K562 (cell line): Measurements from ENCODE around the gene MORC1. TPM values are rescaled to one million over a fixed set of nuclear protein-coding genes. Genes with fewer than 3 reads are reported as not detected.

Experiments
- ATAC-seq: fragments of 200-7000 bp; cut with Tn5 transposase; 3 replicates; pipeline ENCODE4 v1.9.1; 2020; ENCODE audit warnings: moderate library complexity
- BruUV-seq: library from RNA; stranded (reverse); fragments of 400-500 nt; replicated peaks from 2 replicates; lab custom pipeline; 2021; lab: Mats Ljungman, UMichigan
- CTCF ChIA-PET: fragments of 300-600 bp; formaldehyde crosslinking; extraction: SDS; loops from one replicate; lab custom pipeline; 2021; ENCODE audit warnings: low intra/inter-chr PET ratio; lab: Yijun Ruan, JAX
- POLR2A ChIA-PET: fragments of 300-600, 350-650 bp; sonication (Branson Sonifier 250); formaldehyde crosslinking; extraction: SDS; loops from one replicate; lab custom pipeline; 2021; ENCODE audit warnings: antibody characterized with exemption, inconsistent platforms; lab: Yijun Ruan, JAX
- DNase-seq, 4 experiments: peaks; one replicate each; pipeline versions ENCODE4 v3.0.0 to v3.0.0-alpha.2; 2011 to 2018; ENCODE audit warnings: low spot score in 3 of 4, mixed read lengths in 3 of 4; ENCODE audit errors: extremely low read depth in 1 of 4
- FAIRE-seq: peaks from 2 replicates; lab custom pipeline; 2011; peaks lifted over from hg19 to GRCh38; lab: Jason Lieb, UNC
- H2AFZ ChIP-seq: 2 replicates; pipeline ENCODE4 v1.6.0; 2011; ENCODE audit warnings: low read depth, low read length, control low read depth, inconsistent platforms
- H3K27ac ChIP-seq: fragments of 200-600 bp; 3 replicates; pipeline ENCODE4 v1.8.0; 2011; ENCODE audit warnings: low read depth, mild to moderate bottlenecking, control low read depth, inconsistent platforms, low read length, moderate library complexity, mixed read lengths; ENCODE audit errors: extremely low read depth
- H3K27me3 ChIP-seq, 2 experiments: fragments of 300-600 bp in 1 of 2; 2 replicates in 1 of 2; 3 replicates in 1 of 2; pipeline versions ENCODE4 v1.6.0 to v1.8.0; 2011; ENCODE audit warnings: inconsistent platforms in 2 of 2, low read length in 2 of 2, mild to moderate bottlenecking in 1 of 2, mixed read lengths in 1 of 2, moderate library complexity in 1 of 2; ENCODE audit not compliant: control insufficient read depth in 2 of 2, insufficient read depth in 2 of 2
- H3K36me3 ChIP-seq: fragments of 300-600 bp; 3 replicates; pipeline ENCODE4 v1.8.0; 2011; ENCODE audit warnings: mild to moderate bottlenecking, low read length, inconsistent platforms; ENCODE audit not compliant: control insufficient read depth, insufficient read depth
- H3K4me1 ChIP-seq, 2 experiments: fragments of 200-600 bp in 1 of 2; replicated peaks in 1 of 2; 2 replicates in 1 of 2; 3 replicates in 1 of 2; pipeline versions ENCODE4 v1.5.1 to v1.8.0; 2011; ENCODE audit warnings: inconsistent platforms in 2 of 2, low read length in 2 of 2, mild to moderate bottlenecking in 1 of 2, mixed read lengths in 1 of 2, moderate library complexity in 1 of 2; ENCODE audit not compliant: control insufficient read depth in 2 of 2, insufficient read depth in 2 of 2
- H3K4me2 ChIP-seq: 2 replicates; pipeline ENCODE4 v1.6.1; 2011; ENCODE audit warnings: low read length, control low read depth, inconsistent platforms, mixed read lengths; ENCODE audit not compliant: insufficient read depth
- H3K4me3 ChIP-seq: fragments of 200-600 bp; sonication (generic), shearing (Covaris generic); 2 replicates; pipeline ENCODE4 v1.5.1; 2016; ENCODE audit warnings: control low read depth, inconsistent platforms
- H3K79me2 ChIP-seq: fragments of 200-600 bp; 3 replicates; pipeline ENCODE4 v1.8.0; 2011; ENCODE audit warnings: low read length, inconsistent platforms; ENCODE audit not compliant: control insufficient read depth, insufficient read depth
- H3K9ac ChIP-seq, 2 experiments: 2 replicates each; pipeline versions ENCODE4 v1.6.0 to v1.6.1; 2011; ENCODE audit warnings: low read depth in 2 of 2, low read length in 2 of 2, control low read depth in 1 of 2, inconsistent platforms in 1 of 2, mild to moderate bottlenecking in 1 of 2, mixed read lengths in 1 of 2; ENCODE audit not compliant: insufficient read depth in 1 of 2
- H3K9me1 ChIP-seq: one replicate; pipeline ENCODE4 v1.6.0; 2011; ENCODE audit warnings: inconsistent platforms, mild to moderate bottlenecking, low read length, moderate library complexity; ENCODE audit not compliant: control insufficient read depth, insufficient read depth
- H3K9me3 ChIP-seq: replicated peaks from 2 replicates; pipeline ENCODE4 v1.5.1; 2011; ENCODE audit warnings: low read depth, low read length, inconsistent platforms; ENCODE audit not compliant: control insufficient read depth, insufficient read depth
- H4K20me1 ChIP-seq: replicated peaks from 2 replicates; pipeline ENCODE4 v1.6.1; 2011; ENCODE audit warnings: low read length, inconsistent platforms, mixed read lengths; ENCODE audit not compliant: control insufficient read depth, insufficient read depth
- CBX8 ChIP-seq: fragments of 200-600 bp; sonication (generic); IDR thresholded peaks from 2 replicates; pipeline ENCODE4 v1.6.1; 2012; ENCODE audit warnings: borderline replicate concordance, mixed run types, low read depth, mild to moderate bottlenecking, moderate library complexity, mixed read lengths, low read length, control low read depth, inconsistent platforms; ENCODE audit not compliant: poor library complexity, severe bottlenecking; ENCODE audit errors: extremely low read depth
- CC2D1A ChIP-seq: fragments of 450-650 bp; IDR thresholded peaks from 2 replicates; pipeline ENCODE4 v1.6.1; 2017; ENCODE audit warnings: mild to moderate bottlenecking
- EP300 ChIP-seq: IDR thresholded peaks from 2 replicates; pipeline ENCODE4 v1.6.1; 2012; ENCODE audit warnings: low read length, improper control_type of control experiment
- FOXJ3 ChIP-seq: sonication (generic); formaldehyde crosslinking; IDR thresholded peaks from 2 replicates; pipeline ENCODE4 v1.4.0; 2020; ENCODE audit warnings: mild to moderate bottlenecking, missing genetic modification reagents
- MBD2 ChIP-seq: sonication (generic); IDR thresholded peaks from 2 replicates; pipeline ENCODE4 v1.6.1; 2016; ENCODE audit warnings: low read depth, borderline replicate concordance
- MCM2 ChIP-seq: fragments of 450-650 bp; IDR thresholded peaks from 2 replicates; pipeline ENCODE4 v1.6.1; 2017; ENCODE audit warnings: low read depth, mild to moderate bottlenecking
- NONO ChIP-seq, 2 experiments: fragments of 200-400 bp in 1 of 2; fragments of 450-650 bp in 1 of 2; formaldehyde crosslinking in 1 of 2; IDR thresholded peaks; 2 replicates each; pipeline ENCODE4 v1.6.1; 2017; ENCODE audit warnings: low read depth in 2 of 2, mild to moderate bottlenecking in 2 of 2, moderate library complexity in 2 of 2, low read length in 1 of 2
- PCBP2 ChIP-seq: fragments of 200-400 bp; formaldehyde crosslinking; IDR thresholded peaks from 2 replicates; pipeline ENCODE4 v1.6.1; 2018; ENCODE audit warnings: low read length, low read depth, mild to moderate bottlenecking, moderate library complexity; ENCODE audit not compliant: poor library complexity, severe bottlenecking
- TCF3 ChIP-seq: sonication (generic); formaldehyde crosslinking; IDR thresholded peaks from 2 replicates; pipeline ENCODE4 v1.4.0; 2020; ENCODE audit warnings: mild to moderate bottlenecking, missing genetic modification reagents
- ZNF583 ChIP-seq: fragments of 250-450 bp; sonication (Bioruptor Pico); IDR thresholded peaks from 2 replicates; pipeline ENCODE4 v1.4.0; 2020
- WGBS: fragments of 100-300 bp; shearing (Covaris generic); methylation state at CpG from one replicate; pipeline ENCODE4 v1.1.6; 2016; ENCODE audit warnings: low coverage, mixed read lengths; ENCODE audit not compliant: insufficient coverage; ENCODE audit errors: missing lambda C conversion rate; 5-methylcytosine and 5-hydroxymethylcytosine counted together
- in situ Hi-C: fragments of 300-500 bp; cut with MboI; formaldehyde crosslinking; loops from 4 replicates; pipeline ENCODE4 v1.15.0; 2018; ENCODE audit warnings: inconsistent platforms, mixed read lengths
- intact Hi-C: fragments of 100-400 bp; cut with micrococcal nuclease; formaldehyde crosslinking; loops from 2 replicates; pipeline ENCODE4 v1.14.2; 2022
- polyA plus RNA-seq, 8 experiments: library from polyadenylated mRNA; depleted of rRNA in 4 of 8; stranded (reverse) in 5 of 8; unstranded in 3 of 8; fragments of >200 nt; fragmentation: Nextera tagmentation in 2 of 8; fragmentation: Illumina TruSeq in 1 of 8; extraction: Ambion mirVana in 2 of 8; extraction: Trizol in 1 of 8; gene quantifications; 2 replicates each; pipeline versions ENCODE4 v1.2.1 to v1.2.3, GENCODE V29; 2011 to 2014; ENCODE audit warnings: inconsistent platforms in 1 of 8, missing spikeins in 1 of 8
- total RNA-seq, 7 experiments: library from RNA; depleted of rRNA in 6 of 7; stranded (reverse); fragments of >200 nt in 6 of 7; fragmentation: Illumina TruSeq in 2 of 7; extraction: Trizol in 2 of 7; gene quantifications; 2 replicates each; pipeline versions ENCODE4 v1.2.1 to v1.2.3, GENCODE V29; 2011 to 2021; ENCODE audit warnings: low replicate concordance in 1 of 7

The MORC1 gene
- total and polyA plus RNA-seq, 9 of the 15 experiments (the other 6 are each of a cell fraction or from before 2014, with no cell fraction given): 0.08 to 0.41 (median 0.30) TPM; not detected in 1

DNA sequence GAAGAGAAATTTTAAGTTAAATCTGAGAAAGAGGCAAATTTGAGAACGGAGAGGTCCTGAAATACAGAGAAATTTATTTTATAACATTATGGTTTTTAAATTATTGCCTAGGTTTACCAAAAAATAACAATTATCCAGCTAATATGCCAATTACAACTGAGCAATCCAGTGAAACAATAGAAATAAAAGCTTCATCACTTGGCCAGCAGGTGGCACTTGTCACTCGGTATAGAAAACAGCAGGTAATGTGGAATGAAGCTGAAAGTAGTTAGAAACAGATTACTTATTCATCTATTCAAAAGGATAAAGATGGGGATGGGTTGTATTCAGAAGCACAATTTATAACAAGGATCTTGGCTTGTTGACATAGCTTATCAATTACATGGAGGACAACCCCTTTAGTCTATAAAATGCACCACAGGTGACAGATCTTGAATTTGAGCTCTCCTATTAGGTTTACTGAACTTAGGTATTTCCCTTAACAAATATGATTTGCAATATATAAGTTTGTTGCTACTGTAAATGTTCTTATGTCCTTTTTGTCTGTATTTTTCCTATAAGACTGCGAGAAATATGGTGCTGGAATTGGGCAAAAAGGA is 94.2 kb downstream of the MORC1 start (continued):
- TF ChIP-seq EP300 (no peak), MBD2 (no peak), FOXJ3 (CRISPR knock-in tag) (no peak)

DNA sequence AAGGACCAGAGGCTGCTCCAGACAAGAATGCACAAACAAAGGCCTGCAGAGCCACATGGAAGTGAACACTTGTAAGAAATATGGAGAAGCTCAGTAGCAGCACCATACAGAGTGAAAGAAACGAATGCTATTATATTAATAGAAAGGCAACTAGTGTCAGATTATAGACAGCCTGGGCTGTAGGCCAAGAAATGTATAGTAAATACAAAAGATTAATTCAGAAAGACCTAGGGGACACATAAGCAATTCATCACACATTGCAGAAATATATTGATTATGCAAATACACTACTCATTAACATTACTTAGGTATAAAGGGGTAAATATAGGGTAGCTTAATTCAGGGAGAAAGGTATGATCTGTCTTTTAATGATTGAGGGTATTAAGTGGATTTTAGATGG is 94.8 kb downstream of the MORC1 start:
- no peak overlapping the region for H3K4me3 ChIP-seq
- in situ Hi-C loops (no loop called here), intact Hi-C loops (loop anchor here (1.0 kb wide), 2 partner anchors 59 to 201 kb away; no protein-coding TSS in a partner anchor)
- POLR2A ChIA-PET: no interaction called here
- no peaks in the 10 kb centered on the region for H3K79me2 ChIP-seq
- WGBS: 0% methylated on average over 1 of the region's 1 CpG
- FAIRE-seq (no peak), DNase-seq (no peak), ATAC-seq (no peak)
- no peak overlapping the region for H2AFZ ChIP-seq
- no TSS peak for BruUV-seq
- no peaks in the 10 kb centered on the region for H3K27me3 ChIP-seq
- CTCF ChIA-PET: interaction anchor here (0.6 to 1.5 kb wide), 2 partner anchors 60 to 300 kb away, joined by 4 to 5 read pairs; no protein-coding TSS in a partner anchor
- no peaks in the 10 kb centered on the region for H3K9me1 ChIP-seq
- H3K9me3 ChIP-seq: no peaks in the 10 kb centered on the region
- H3K4me1 ChIP-seq: no peaks in the 10 kb centered on the region
- no peaks in the 10 kb centered on the region for H4K20me1 ChIP-seq
- TF ChIP-seq MCM2: no peak
- TF ChIP-seq ZNF583 (CRISPR knock-in tag): no peak
- no peak for TF ChIP-seq PCBP2
- TF ChIP-seq CC2D1A: no peak
- TF ChIP-seq NONO (IDR thresholded peaks at IDR 0.05; ENCODE audit: low read depth in 2 of 2, low read length in 1 of 2): no peak
- TF ChIP-seq CBX8: no peak
- no peak for TF ChIP-seq TCF3 (CRISPR knock-in tag)
- no peak overlapping the region for H3K9ac ChIP-seq
- H3K4me2 ChIP-seq: no peak overlapping the region
- no peaks in the 10 kb centered on the region for H3K36me3 ChIP-seq
- H3K27ac ChIP-seq: no peak overlapping the region
